PC-3 (cell line): Measurements from ENCODE around the gene CDH13. TPM values are rescaled to one million over a fixed set of nuclear protein-coding genes. Genes with fewer than 3 reads are reported as not detected.
A peak's percentile ranks its signal among the peaks of the same experiment; 100 is the strongest.

ENCODE experiments used
- ATAC-seq: fragments of 200-7000 bp; cut with Tn5 transposase; 2 replicates; pipeline ENCODE4 v1.9.1; 2020; ENCODE audit warnings: mild to moderate bottlenecking, moderate library complexity
- BruUV-seq: library from RNA; stranded (reverse); fragments of 400-500 nt; replicated peaks from 2 replicates; lab custom pipeline; 2021; lab: Mats Ljungman, UMichigan
- CTCF ChIA-PET: fragments of 300-600 bp; sonication (Branson Sonifier 250); formaldehyde crosslinking; loops from one replicate; lab custom pipeline; 2022; ENCODE audit warnings: antibody characterized with exemption; lab: Charles Lee
- POLR2A ChIA-PET: fragments of 300-600 bp; sonication (Branson Sonifier 250); formaldehyde crosslinking; loops from one replicate; lab custom pipeline; 2022; ENCODE audit warnings: antibody characterized with exemption; ENCODE audit not compliant: unreplicated experiment; lab: Charles Lee
- DNase-seq: peaks from one replicate; pipeline ENCODE4 v3.0.0-alpha.2; 2015
- H2AFZ ChIP-seq: fragments of 300-600 bp; sonication (generic); 2 replicates; pipeline ENCODE4 v1.6.0; 2016; ENCODE audit warnings: antibody characterized with exemption, low read length
- H3F3A ChIP-seq: fragments of 300-600 bp; sonication (generic); one replicate; pipeline ENCODE4 v1.6.0; 2017; ENCODE audit warnings: antibody characterized with exemption, low read length, control low read depth, mild to moderate bottlenecking; ENCODE audit not compliant: unreplicated experiment
- H3K27ac ChIP-seq: fragments of 300-600 bp; sonication (generic); 2 replicates; pipeline ENCODE4 v1.5.1; 2016; ENCODE audit warnings: mild to moderate bottlenecking, low read length
- H3K27me3 ChIP-seq: fragments of 300-600 bp; sonication (generic); 2 replicates; pipeline ENCODE4 v1.6.1; 2016; ENCODE audit warnings: low read length, mixed read lengths
- H3K36me3 ChIP-seq: fragments of 300-600 bp; sonication (generic); 2 replicates; pipeline ENCODE4 v1.6.1; 2016; ENCODE audit warnings: low read depth, mixed run types, low read length, mixed read lengths
- H3K4me1 ChIP-seq: fragments of 300-600 bp; sonication (generic); 2 replicates; pipeline ENCODE4 v1.5.1; 2016; ENCODE audit warnings: low read length; ENCODE audit not compliant: insufficient read depth
- H3K4me2 ChIP-seq: fragments of 300-600 bp; sonication (generic); 2 replicates; pipeline ENCODE4 v1.6.0; 2016; ENCODE audit warnings: low read length
- H3K4me3 ChIP-seq: fragments of 300-600 bp; sonication (generic); 2 replicates; pipeline ENCODE4 v1.5.1; 2016; ENCODE audit warnings: mild to moderate bottlenecking, low read length, mixed read lengths
- H3K79me2 ChIP-seq: fragments of 300-600 bp; sonication (generic); 2 replicates; pipeline ENCODE4 v1.6.1; 2017; ENCODE audit warnings: low read length, mixed read lengths
- H3K9ac ChIP-seq: fragments of 300-600 bp; sonication (generic); 2 replicates; pipeline ENCODE4 v1.6.0; 2016; ENCODE audit warnings: mild to moderate bottlenecking, low read length
- H3K9me2 ChIP-seq: fragments of 300-600 bp; sonication (generic); replicated peaks from 2 replicates; pipeline ENCODE4 v1.6.1; 2016; ENCODE audit warnings: mixed run types, low read length, mixed read lengths
- H3K9me3 ChIP-seq: fragments of 300-600 bp; sonication (generic); 2 replicates; pipeline ENCODE4 v1.6.1; 2016; ENCODE audit warnings: low read length, mixed read lengths
- H4K20me1 ChIP-seq: fragments of 300-600 bp; sonication (generic); 2 replicates; pipeline ENCODE4 v1.6.1; 2016; ENCODE audit warnings: low read length, mixed read lengths
- EZH2 ChIP-seq: fragments of 300-600 bp; sonication (generic); IDR thresholded peaks from one replicate; pipeline ENCODE4 v1.6.1; 2017; ENCODE audit warnings: antibody characterized with exemption, mild to moderate bottlenecking, low read length; ENCODE audit not compliant: unreplicated experiment
- EZH2phosphoT487 ChIP-seq: fragments of 300-600 bp; sonication (generic); IDR thresholded peaks from 2 replicates; pipeline ENCODE4 v1.6.1; 2018; ENCODE audit warnings: mild to moderate bottlenecking, antibody characterized with exemption, low read length, borderline replicate concordance
- intact Hi-C: fragments of 100-400 bp; cut with micrococcal nuclease; formaldehyde crosslinking; loops from 2 replicates; pipeline ENCODE4 v1.9.0; 2023
- total RNA-seq: library from RNA; depleted of rRNA; stranded (reverse); fragments of >200 nt; gene quantifications from 2 replicates; pipeline ENCODE4 v1.2.3, GENCODE V29; 2014
- TF ChIP-seq, protein P1 (sequence below): fragments of 300-600 bp; sonication (generic); conservative IDR thresholded peaks from 2 replicates; pipeline ENCODE4 v1.5.1; 2017; ENCODE audit warnings: antibody characterized with exemption, low read depth, mild to moderate bottlenecking, low read length

Gene CDH13
- total RNA-seq, 1 experiment from 2014 or later: 0.36 TPM

DNA sequence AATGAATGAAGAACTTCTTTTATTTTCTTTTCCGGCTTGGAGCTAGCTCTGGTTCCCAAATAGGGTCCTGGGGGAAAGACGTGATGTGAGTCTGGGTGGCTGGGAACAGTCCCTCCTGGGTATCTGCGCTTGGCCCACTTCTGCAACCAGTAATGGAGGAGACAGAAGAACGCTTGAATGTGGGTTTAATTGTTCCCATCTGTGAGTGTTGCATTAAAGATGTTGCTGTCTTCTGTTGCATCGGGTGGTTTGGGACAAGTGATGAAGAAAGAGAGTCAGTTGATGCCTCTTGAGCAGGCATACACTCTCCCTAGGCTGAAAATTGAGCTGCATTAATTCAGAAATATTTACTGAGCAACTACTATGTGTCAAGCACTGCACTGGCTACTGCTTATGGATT is 511.1 kb downstream of the CDH13 start:
- no peak overlapping the region for H3K9ac ChIP-seq
- CTCF ChIA-PET: no interaction called here

DNA sequence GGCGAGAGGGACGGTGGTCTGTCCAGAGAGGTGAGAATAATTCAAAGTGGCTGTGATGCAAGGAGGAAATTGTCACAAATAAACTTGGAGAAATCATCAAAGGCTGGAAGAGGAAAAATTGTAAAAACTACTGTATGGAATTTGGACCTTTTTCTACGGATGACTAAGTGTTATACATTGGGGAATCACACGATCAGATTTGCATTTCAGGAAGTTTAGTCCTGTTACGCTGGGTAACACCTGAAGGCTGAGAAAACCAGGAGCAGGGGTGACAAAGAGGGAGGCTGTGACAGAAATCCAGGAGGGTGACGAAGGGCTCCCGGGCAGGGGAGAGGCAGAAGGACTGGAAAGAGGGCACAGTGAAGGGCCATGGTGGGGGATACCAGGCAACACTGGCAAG is 511.7 kb downstream of the CDH13 start:
- BruUV-seq: no TSS peak

More for the DNA sequence above, 511.1 kb downstream of the CDH13 start:
- Histone ChIP-seq H3F3A (no peaks in the 10 kb centered on the region), H3K79me2 (no peaks in the 10 kb centered on the region), H3K9me2 (no peaks in the 10 kb centered on the region), H3K27ac (no peak overlapping the region), H3K9me3 (no peaks in the 10 kb centered on the region), H2AFZ (no peak overlapping the region), H3K36me3 (no peaks in the 10 kb centered on the region), H3K4me2 (peak overlapping the region; percentile 80), H3K27me3 (peaks cover 13% of the 10 kb centered on the region; the same call in 1 of the 2 replicates), H3K4me1 (peaks cover 10% of the 10 kb centered on the region; the same call in 1 of the 2 replicates), H3K4me3 (peak overlapping the region; percentile 61; the same call in 1 of the 2 replicates), H4K20me1 (no peaks in the 10 kb centered on the region)
- intact Hi-C loops: no loop called here
- TF ChIP-seq, protein P1, sequence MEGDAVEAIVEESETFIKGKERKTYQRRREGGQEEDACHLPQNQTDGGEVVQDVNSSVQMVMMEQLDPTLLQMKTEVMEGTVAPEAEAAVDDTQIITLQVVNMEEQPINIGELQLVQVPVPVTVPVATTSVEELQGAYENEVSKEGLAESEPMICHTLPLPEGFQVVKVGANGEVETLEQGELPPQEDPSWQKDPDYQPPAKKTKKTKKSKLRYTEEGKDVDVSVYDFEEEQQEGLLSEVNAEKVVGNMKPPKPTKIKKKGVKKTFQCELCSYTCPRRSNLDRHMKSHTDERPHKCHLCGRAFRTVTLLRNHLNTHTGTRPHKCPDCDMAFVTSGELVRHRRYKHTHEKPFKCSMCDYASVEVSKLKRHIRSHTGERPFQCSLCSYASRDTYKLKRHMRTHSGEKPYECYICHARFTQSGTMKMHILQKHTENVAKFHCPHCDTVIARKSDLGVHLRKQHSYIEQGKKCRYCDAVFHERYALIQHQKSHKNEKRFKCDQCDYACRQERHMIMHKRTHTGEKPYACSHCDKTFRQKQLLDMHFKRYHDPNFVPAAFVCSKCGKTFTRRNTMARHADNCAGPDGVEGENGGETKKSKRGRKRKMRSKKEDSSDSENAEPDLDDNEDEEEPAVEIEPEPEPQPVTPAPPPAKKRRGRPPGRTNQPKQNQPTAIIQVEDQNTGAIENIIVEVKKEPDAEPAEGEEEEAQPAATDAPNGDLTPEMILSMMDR: no peak
- TF ChIP-seq EZH2 (no peak), EZH2phosphoT487 (no peak)
- no peak for DNase-seq
- POLR2A ChIA-PET: interaction anchor here (0.6 kb wide), 1 partner anchor 389 kb away, joined by 6 read pairs; no protein-coding TSS in a partner anchor
- no peak for ATAC-seq
- no TSS peak for BruUV-seq

More for the DNA sequence above, 511.7 kb downstream of the CDH13 start:
- no peak overlapping the region for H3K4me2 ChIP-seq
- peaks cover 10% of the 10 kb centered on the region; the same call in 1 of the 2 replicates for H3K4me1 ChIP-seq
- CTCF ChIA-PET: no interaction called here
- H2AFZ ChIP-seq: no peak overlapping the region
- H3K79me2 ChIP-seq: no peaks in the 10 kb centered on the region
- TF ChIP-seq EZH2: no peak
- TF ChIP-seq, protein P1: no peak
- no peak for TF ChIP-seq EZH2phosphoT487
- H3K36me3 ChIP-seq: no peaks in the 10 kb centered on the region
- ATAC-seq: no peak
- H3K9me3 ChIP-seq: no peaks in the 10 kb centered on the region
- no peaks in the 10 kb centered on the region for H3K9me2 ChIP-seq
- H3K9ac ChIP-seq: no peak overlapping the region
- no peak overlapping the region for H3K27ac ChIP-seq
- POLR2A ChIA-PET: no interaction called here
- H3K27me3 ChIP-seq: peaks cover 13% of the 10 kb centered on the region; the same call in 1 of the 2 replicates
- no peaks in the 10 kb centered on the region for H4K20me1 ChIP-seq
- intact Hi-C loops: no loop called here
- DNase-seq: no peak
- no peaks in the 10 kb centered on the region for H3F3A ChIP-seq
- H3K4me3 ChIP-seq: no peak overlapping the region
